Body of pancreas (tissue), 4 donors: ENCODE results near the gene MMP17. TPM values are rescaled to one million over a fixed set of nuclear protein-coding genes. Genes with fewer than 3 reads are reported as not detected.

Source experiments
- ATAC-seq: fragments of 150-250 bp; one replicate; pipeline ENCODE4 v1.9.1; 2016
- DNase-seq, 4 donors: peaks; one replicate each; pipeline ENCODE4 v3.0.0-alpha.2; 2019
- H3K27ac ChIP-seq, 4 donors: fragments of 200-600 bp; sonication (generic); 1 replicate in 3 of 4; 2 replicates in 1 of 4; pipeline versions ENCODE4 v1.5.1 to v1.6.1; 2016 to 2019; ENCODE audit warnings: mild to moderate bottlenecking in 1 of 4, mixed read lengths in 1 of 4, moderate library complexity in 1 of 4
- H3K27me3 ChIP-seq, 2 donors: fragments of 200-600 bp; sonication (generic); one replicate each; pipeline ENCODE4 v1.6.0; 2016; ENCODE audit warnings: mild to moderate bottlenecking in 1 of 2
- H3K36me3 ChIP-seq, 2 donors: fragments of 200-600 bp; sonication (generic); replicated peaks in 1 of 2; 2 replicates each; pipeline ENCODE4 v1.5.1; 2016; ENCODE audit warnings: low read depth in 2 of 2; ENCODE audit not compliant: insufficient read depth in 1 of 2
- H3K4me1 ChIP-seq: fragments of 200-600 bp; sonication (generic); one replicate; pipeline ENCODE4 v1.6.0; 2016
- H3K4me3 ChIP-seq, 2 donors: fragments of 200-600 bp; sonication (generic); 1 replicate in 1 of 2; 2 replicates in 1 of 2; pipeline ENCODE4 v1.5.1; 2016 to 2019
- H3K9me3 ChIP-seq, 3 donors: fragments of 200-600 bp; sonication (generic); 1 replicate in 2 of 3; 2 replicates in 1 of 3; pipeline ENCODE4 v1.5.1; 2016
- POLR2A ChIP-seq, 3 donors: fragments of 450-650 bp; IDR thresholded peaks; one replicate each; pipeline ENCODE4 v1.6.1; 2016; ENCODE audit warnings: antibody characterized with exemption in 3 of 3, mild to moderate bottlenecking in 2 of 3
- WGBS, 2 donors: methylation state at CpG; one replicate each; pipeline ENCODE4 v1.1.5; 2017; 5-methylcytosine and 5-hydroxymethylcytosine counted together
- intact Hi-C: fragments of 100-400 bp; cut with DNase I; formaldehyde crosslinking; loops from one replicate; pipeline ENCODE4 v1.15.1; 2023
- total RNA-seq, 2 donors: library from RNA; depleted of rRNA; stranded (reverse); fragments of >200 nt; gene quantifications; one replicate each; pipeline ENCODE4 v1.1.0, GENCODE V29; 2016
- TF ChIP-seq, protein P1 (sequence below), 7 experiments: fragments of 450-650 bp in 4 of 7; fragments of 200-600 bp in 3 of 7; sonication (generic) in 3 of 7; IDR thresholded peaks; one replicate each; pipeline ENCODE4 v1.5.1; 2016 to 2019; ENCODE audit warnings: antibody characterized with exemption in 7 of 7

The MMP17 gene
- total RNA-seq, 2 donors from 2014 or later, result 2.6 to 6.7 TPM

DNA sequence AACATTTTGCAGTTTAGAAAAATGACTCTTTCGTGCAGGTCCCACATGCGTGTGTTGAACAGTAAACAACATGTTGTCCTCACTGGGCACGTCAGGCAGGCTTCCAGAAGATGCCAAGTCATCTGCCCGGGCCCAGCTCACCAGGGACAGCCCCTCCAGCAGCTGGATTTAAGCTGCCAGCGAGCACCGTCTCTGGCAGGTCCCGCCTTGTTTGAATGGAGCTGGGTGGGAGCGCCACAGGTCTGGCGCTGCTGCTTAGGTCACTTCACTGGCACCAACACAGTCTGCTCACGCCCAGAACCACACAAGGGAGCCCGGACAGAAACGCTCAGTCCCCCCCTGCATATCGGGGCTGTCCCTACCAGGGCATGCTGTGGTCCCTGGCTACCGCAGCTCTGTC lies 33.1 kb upstream of the MMP17 start:
- peaks cover 0 to 21% of the 10 kb centered on the region in 2 donors for H3K36me3 ChIP-seq
- no peak overlapping the region for H3K4me3 ChIP-seq
- no peak overlapping the region for H3K27ac ChIP-seq
- no peak for ATAC-seq
- no peak for DNase-seq
- no peaks in the 10 kb centered on the region for H3K9me3 ChIP-seq
- H3K4me1 ChIP-seq, result no peaks in the 10 kb centered on the region
- TF ChIP-seq POLR2A (IDR thresholded peaks at IDR 0.05), result no peak
- TF ChIP-seq, protein P1, sequence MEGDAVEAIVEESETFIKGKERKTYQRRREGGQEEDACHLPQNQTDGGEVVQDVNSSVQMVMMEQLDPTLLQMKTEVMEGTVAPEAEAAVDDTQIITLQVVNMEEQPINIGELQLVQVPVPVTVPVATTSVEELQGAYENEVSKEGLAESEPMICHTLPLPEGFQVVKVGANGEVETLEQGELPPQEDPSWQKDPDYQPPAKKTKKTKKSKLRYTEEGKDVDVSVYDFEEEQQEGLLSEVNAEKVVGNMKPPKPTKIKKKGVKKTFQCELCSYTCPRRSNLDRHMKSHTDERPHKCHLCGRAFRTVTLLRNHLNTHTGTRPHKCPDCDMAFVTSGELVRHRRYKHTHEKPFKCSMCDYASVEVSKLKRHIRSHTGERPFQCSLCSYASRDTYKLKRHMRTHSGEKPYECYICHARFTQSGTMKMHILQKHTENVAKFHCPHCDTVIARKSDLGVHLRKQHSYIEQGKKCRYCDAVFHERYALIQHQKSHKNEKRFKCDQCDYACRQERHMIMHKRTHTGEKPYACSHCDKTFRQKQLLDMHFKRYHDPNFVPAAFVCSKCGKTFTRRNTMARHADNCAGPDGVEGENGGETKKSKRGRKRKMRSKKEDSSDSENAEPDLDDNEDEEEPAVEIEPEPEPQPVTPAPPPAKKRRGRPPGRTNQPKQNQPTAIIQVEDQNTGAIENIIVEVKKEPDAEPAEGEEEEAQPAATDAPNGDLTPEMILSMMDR (IDR thresholded peaks at IDR 0.05), result no peak
- 87 to 97% methylated on average over 7 to 14 of the region's 14 CpGs for WGBS, 2 donors
- intact Hi-C loops, result no loop called here
- no peaks in the 10 kb centered on the region for H3K27me3 ChIP-seq

DNA sequence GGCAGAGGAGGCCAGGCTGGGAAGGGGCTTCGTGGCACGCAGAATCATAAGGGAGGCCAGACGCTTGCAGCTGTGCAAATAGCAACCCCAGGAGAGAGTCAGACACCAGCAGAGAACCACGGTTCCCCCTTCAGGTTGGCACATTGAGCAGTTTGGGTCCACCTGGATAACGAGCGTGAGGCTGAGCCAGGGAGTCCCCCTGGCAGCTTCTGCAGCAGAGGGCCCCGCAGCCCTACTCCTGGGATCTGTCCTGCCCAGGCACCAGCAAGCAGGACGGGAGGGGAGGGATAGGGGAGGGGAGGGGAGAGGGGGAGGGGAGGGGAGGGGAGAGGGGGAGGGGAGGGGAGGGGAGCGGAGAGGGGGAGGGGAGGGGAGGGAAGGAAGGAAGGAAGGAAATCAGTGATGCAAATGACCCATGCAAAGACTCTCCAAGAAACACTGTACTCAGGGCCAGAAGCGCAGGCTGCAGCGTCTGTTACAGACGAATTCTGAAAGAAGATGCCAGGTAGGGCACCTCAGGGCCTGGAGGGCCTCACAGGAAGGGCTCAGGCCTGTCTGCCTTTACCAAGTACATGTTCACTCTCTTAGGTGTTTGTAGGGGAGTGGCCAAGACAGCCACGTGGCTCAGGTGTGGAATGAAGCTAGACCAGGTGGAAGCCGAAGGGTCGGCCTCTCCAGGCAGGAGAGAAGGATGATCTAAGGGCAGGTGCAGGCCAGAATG lies 32.3 kb upstream of the MMP17 start:
- ATAC-seq (no peak), DNase-seq (no peak)
- Histone ChIP-seq H3K36me3 (peaks cover 0 to 20% of the 10 kb centered on the region in 2 donors), H3K27ac (no peak overlapping the region), H3K9me3 (no peaks in the 10 kb centered on the region), H3K4me1 (no peaks in the 10 kb centered on the region), H3K27me3 (no peaks in the 10 kb centered on the region), H3K4me3 (no peak overlapping the region)
- intact Hi-C loops, result no loop called here
- TF ChIP-seq, protein P1 (IDR thresholded peaks at IDR 0.05), result no peak
- TF ChIP-seq POLR2A (IDR thresholded peaks at IDR 0.05), result no peak
- WGBS, 2 donors, result 82 to 89% methylated on average over 8 to 13 of the region's 15 CpGs

DNA sequence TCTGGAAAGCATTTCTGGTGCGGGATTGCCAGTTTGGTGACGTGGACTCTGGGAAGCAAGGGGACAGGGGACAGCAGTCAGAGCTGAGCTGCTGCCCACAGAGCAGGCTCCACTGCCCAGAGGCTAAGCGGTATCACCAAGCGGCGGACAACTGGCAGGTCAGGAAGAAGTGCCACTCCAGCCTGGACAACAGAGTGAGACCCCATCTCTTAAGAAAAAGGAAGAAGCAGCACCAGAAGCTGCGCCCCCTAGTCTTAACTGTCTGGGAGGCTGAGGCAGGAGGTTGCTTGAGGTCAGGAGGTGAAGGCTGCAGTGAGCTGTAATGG lies 31.8 kb upstream of the MMP17 start:
- H3K4me3 ChIP-seq, result no peak overlapping the region
- no peak overlapping the region for H3K27ac ChIP-seq
- TF ChIP-seq, protein P1 (IDR thresholded peaks at IDR 0.05), result no peak
- no peak for TF ChIP-seq POLR2A (IDR thresholded peaks at IDR 0.05)
- 94 to 98% methylated on average over 6 of the region's 6 CpGs for WGBS, 2 donors
- no peaks in the 10 kb centered on the region for H3K27me3 ChIP-seq
- no peaks in the 10 kb centered on the region for H3K9me3 ChIP-seq
- no peaks in the 10 kb centered on the region for H3K4me1 ChIP-seq
- DNase-seq (no peak), ATAC-seq (no peak)
- peaks cover 0 to 18% of the 10 kb centered on the region in 2 donors for H3K36me3 ChIP-seq
- intact Hi-C loops, result no loop called here

DNA sequence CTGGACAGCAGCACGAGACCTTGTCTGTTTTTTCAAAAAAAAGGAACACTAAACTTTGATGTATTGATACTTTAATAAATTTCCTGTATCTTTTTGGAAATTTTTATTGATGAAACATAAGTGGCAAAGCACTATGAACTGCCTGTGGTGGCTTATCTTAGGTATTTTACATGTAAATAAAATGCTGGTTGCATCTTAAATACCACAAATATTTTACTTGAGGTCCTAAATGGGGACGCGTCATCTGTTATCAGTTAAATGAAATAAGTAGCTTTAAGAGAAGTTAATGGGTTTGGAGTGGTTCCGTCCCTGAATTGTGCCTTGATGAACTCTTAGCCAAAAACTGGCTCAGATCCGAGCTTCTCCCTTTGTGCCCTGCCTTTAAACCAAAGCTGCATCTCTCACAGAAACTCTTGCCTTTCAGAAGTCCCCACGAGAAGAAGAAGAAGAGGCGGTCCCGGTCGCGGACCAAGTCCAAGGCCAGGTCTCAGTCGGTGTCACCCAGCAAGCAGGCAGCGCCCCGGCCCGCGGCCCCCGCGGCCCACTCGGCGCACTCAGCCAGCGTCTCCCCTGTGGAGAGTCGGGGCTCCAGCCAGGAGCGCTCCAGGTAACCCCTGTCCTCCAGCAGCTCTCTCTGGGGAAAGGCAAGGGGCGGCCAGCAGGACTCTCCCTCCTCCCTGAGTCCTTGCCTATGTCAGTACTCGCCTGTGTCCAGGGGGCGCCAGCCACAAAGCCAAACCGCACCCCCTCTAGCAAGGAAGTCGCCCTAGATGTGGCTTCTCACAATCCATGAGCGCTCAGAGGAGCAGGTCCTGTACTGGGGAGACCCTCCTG lies 31.2 kb upstream of the MMP17 start:
- H3K27ac ChIP-seq, result no peak overlapping the region
- H3K4me1 ChIP-seq, result no peaks in the 10 kb centered on the region
- no peaks in the 10 kb centered on the region for H3K27me3 ChIP-seq
- peaks cover 0 to 16% of the 10 kb centered on the region in 2 donors for H3K36me3 ChIP-seq
- no peak for DNase-seq
- ATAC-seq, result no peak
- intact Hi-C loops, result no loop called here
- no peaks in the 10 kb centered on the region for H3K9me3 ChIP-seq
- 90 to 95% methylated on average over 20 to 25 of the region's 28 CpGs for WGBS, 2 donors
- TF ChIP-seq, protein P1 (IDR thresholded peaks at IDR 0.05), result no peak
- no peak for TF ChIP-seq POLR2A (IDR thresholded peaks at IDR 0.05)
- no peak overlapping the region for H3K4me3 ChIP-seq
